Measurements from ENCODE around the gene MAP6.

The MAP6 gene

GRCh38 chr11:75626889-75627529 is 41.8 kb downstream of the MAP6 start:
- DNase-seq = no peak

GRCh38 chr11:75625991-75626888 is 42.6 kb downstream of the MAP6 start:
- DNase-seq = no peak

GRCh38 chr11:75625021-75625420 is 43.8 kb downstream of the MAP6 start:
- no peak for DNase-seq

- no peak for DNase-seq
These were observed 52.6 kb downstream of the MAP6 start for GRCh38 chr11:75616281-75616680.

GRCh38 chr11:75615751-75616150 is 53.1 kb downstream of the MAP6 start:
- DNase-seq = no peak

DNA sequence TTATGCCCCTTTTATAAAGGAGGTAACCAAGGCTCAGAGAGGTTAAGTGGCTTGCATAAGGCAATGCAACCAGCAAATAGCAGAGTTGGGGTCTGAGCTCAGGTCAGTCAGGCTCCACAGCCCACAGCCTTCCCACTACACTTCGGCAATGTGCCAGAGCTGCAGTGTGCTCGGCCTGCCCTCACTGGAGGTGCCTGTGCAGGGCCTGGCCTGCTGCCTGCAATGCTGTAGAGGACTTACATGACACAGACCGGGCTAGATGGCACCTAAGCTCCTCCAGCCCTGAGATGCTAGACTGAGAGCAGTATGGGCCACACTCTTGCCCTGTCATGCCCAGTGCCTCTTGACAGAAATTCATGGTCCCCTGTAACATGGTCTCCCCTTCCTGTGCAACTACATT is 57.0 kb downstream of the MAP6 start:
- no peak for DNase-seq

DNA sequence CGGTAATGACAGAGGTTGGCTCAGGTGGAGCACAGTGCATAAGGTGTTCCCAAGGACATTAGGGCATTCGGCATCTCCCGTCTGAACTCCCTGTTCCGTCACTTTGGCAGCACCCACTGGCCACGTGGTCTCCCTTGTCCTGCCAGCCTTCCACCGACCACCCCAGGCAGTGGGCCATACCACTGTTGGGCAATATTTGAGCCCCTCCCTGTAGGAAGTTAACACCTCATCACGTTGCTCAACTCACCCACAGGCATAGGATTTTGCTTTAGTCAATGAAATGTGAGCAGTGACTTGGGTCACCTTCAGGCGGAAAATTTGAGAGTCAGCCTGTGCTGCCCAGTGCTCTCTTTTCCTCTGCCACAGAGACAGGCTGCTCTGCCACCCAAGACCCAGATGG is 62.7 kb downstream of the MAP6 start:
- no peak for DNase-seq

DNA sequence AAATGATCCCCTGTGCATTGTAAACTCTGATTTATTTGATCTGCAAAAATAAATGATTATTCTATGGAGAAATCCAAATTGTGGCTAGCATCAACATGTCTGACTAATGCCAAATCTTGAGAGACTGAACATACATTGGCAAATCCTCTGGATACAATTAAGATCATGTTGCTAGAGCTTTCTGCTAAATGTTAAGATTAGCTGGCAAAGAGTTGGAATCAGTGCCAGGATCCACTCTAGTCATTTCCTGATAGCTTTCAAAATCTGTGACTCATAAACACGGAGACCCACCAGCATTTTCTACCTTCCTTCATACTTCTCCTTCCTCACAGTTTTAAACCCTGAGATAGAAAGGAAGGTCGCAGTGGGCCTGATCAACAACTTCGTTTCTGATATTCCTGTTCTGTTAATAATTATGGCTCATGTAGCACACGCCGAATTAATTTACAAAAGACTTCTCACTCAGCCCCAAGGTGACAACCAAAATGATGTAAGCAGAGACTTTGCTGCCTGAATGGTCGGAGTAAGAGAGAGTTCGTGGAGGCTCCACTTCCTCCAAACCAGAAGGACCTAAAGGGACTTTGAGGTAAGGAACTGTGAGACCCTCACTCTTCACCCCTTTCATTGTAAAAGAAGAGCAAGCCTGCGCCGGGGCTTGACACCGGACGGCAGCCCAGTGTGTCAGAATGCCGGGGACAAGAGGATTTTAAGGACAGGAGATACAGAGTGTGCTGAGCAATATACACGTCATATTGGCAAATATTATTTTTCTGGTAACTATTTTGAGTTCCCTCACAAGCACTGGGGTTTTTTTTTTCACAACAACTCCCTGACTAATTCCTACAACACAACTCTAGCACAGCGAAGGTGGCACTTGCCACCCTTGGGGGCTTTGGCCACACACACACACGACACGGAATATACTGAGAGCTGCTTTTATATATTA is 64.8 kb downstream of the MAP6 start:
- peak in 1 of 2 donors; percentile 7 for DNase-seq

GRCh38 chr11:75602951-75603350 is 65.9 kb downstream of the MAP6 start:
- DNase-seq = no peak

GRCh38 chr11:75601494-75601893 is 67.3 kb downstream of the MAP6 start:
- no peak for DNase-seq

DNA sequence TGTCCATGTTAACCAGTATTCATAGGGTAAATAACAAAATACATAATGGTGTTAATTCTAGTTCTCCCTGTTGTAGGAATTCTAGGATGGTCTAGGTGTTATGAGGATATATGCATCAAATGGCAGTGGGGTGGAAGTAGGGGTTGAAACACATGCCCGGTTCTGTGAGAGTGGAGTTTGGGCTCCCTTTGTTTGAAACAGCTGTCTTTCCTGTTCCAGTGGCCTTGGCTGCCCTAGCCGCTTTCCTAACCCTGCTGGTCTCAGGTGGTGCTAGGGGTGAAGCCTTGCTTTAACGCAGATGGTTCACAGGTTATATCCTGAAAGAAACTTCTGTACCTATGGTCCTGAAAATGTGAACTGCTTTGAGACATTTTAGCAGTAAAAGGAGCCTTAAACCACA is 68.5 kb downstream of the MAP6 start:
- no peak for DNase-seq

DNA sequence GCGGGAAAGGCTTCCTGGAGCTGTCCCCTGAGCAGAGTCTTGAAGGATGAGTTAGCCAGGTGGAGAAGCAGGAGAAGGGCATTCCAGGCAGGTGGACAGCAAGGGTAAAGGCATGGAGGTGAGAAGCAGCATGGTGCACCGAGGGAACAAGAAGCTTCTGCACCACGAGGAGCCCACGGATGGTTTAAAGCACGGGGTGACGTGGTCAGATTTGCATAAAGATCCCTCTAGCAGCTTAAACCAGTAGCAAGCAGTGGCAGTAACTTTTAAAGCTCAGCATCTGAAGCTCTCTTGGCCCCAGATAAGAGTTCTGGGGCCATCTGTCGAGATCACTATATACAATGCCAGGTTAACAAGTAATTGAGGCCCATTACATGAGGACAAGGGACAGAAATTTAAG is 69.9 kb downstream of the MAP6 start:
- DNase-seq = no peak

GRCh38 chr11:75598264-75598663 is 70.6 kb downstream of the MAP6 start:
- no peak for DNase-seq

- DNase-seq = no peak
These were observed 71.2 kb downstream of the MAP6 start for GRCh38 chr11:75597636-75598035.

GRCh38 chr11:75596914-75597313 is 71.9 kb downstream of the MAP6 start:
- DNase-seq = no peak

GRCh38 chr11:75595429-75595828 is 73.4 kb downstream of the MAP6 start:
- DNase-seq = no peak

DNA sequence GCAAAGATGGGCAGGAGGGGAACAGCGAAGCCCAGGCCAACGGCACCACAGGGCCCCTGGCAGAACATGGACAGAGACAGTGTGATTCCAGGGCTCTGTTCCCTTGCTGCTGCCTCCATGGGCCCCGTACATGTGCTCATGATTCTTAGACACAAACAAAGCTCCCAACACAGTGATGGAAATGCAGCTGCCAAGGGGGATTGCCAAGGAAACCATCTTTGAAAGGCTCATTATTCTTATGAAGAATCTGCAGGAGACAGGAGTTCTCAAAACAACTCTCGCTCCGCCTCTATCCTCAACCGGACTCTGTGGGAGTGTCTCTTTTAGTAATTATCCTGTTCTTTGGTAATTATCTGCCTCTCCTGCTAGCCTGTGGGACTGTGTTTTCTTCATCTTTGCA is 74.6 kb downstream of the MAP6 start:
- no peak for DNase-seq

GRCh38 chr11:75593286-75593915 is 75.4 kb downstream of the MAP6 start:
- no peak for DNase-seq

- no peak for DNase-seq
These were observed 76.1 kb downstream of the MAP6 start for GRCh38 chr11:75592715-75593114.

DNA sequence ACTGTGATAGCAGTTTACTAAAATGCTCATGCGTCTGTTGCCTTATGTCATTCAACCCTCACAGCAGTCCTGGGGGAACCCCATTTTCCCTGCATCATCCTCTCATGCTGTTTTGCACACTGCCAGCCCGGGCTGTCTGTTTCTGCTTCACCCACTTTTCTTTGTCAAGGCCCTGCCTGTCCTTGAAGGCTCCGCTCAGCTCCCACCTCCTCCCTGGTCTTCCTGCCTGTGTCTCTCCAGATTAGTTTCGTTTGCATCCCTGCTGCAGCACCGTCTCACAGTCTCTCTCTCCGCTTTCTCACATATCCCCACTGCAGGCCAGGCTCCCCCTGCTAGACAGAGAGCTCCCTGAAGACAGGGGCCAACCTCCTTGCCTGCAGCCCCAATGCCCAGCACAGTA is 76.9 kb downstream of the MAP6 start:
- no peak for DNase-seq

- no peak for DNase-seq
These were observed 77.5 kb downstream of the MAP6 start for GRCh38 chr11:75591371-75591770.

GRCh38 chr11:75589933-75590332 is 78.9 kb downstream of the MAP6 start:
- no peak for DNase-seq

DNA sequence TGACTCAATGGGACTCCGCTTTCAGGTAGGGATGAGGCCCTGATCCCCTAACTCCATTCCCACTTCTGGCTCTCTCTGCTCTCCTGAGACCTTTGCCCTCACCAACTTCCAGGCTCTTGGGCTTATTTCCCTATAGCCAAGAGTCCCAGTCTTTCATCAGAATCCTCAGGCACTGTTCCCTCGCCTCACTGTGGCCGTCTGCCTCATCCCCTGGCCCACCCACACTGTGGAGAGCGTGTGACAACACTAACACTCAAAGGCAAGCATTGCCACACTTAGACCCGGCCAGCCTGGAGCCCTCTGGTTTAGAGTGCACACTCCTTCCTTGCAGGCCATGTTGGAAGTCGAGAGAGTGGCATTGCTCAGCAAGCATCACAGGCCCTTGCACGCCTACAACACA is 79.8 kb downstream of the MAP6 start:
- no peak for DNase-seq
